HEK293T (cell line): ENCODE data around the gene FADS6.

Experiments used
- BHLHE40 ChIP-seq: fragments of 450-650 bp; IDR thresholded peaks from 2 replicates; pipeline ENCODE4 v1.6.1; 2016; ENCODE audit warnings: mild to moderate bottlenecking, moderate library complexity, borderline replicate concordance
- FOXA1 ChIP-seq: fragments of 450-650 bp; IDR thresholded peaks from 2 replicates; pipeline ENCODE4 v1.6.1; 2016; ENCODE audit warnings: mild to moderate bottlenecking
- FOXK2 ChIP-seq: fragments of 450-650 bp; IDR thresholded peaks from 2 replicates; pipeline ENCODE4 v1.6.1; 2016; ENCODE audit warnings: mild to moderate bottlenecking
- FOXM1 ChIP-seq: fragments of 450-650 bp; IDR thresholded peaks from 2 replicates; pipeline ENCODE4 v1.6.1; 2017; ENCODE audit warnings: mild to moderate bottlenecking, borderline replicate concordance
- SUZ12 ChIP-seq: fragments of 450-650 bp; IDR thresholded peaks from 2 replicates; pipeline ENCODE4 v1.6.1; 2016; ENCODE audit warnings: mild to moderate bottlenecking
- TARDBP ChIP-seq: fragments of 450-650 bp; IDR thresholded peaks from 2 replicates; pipeline ENCODE4 v1.6.1; 2016

DNA sequence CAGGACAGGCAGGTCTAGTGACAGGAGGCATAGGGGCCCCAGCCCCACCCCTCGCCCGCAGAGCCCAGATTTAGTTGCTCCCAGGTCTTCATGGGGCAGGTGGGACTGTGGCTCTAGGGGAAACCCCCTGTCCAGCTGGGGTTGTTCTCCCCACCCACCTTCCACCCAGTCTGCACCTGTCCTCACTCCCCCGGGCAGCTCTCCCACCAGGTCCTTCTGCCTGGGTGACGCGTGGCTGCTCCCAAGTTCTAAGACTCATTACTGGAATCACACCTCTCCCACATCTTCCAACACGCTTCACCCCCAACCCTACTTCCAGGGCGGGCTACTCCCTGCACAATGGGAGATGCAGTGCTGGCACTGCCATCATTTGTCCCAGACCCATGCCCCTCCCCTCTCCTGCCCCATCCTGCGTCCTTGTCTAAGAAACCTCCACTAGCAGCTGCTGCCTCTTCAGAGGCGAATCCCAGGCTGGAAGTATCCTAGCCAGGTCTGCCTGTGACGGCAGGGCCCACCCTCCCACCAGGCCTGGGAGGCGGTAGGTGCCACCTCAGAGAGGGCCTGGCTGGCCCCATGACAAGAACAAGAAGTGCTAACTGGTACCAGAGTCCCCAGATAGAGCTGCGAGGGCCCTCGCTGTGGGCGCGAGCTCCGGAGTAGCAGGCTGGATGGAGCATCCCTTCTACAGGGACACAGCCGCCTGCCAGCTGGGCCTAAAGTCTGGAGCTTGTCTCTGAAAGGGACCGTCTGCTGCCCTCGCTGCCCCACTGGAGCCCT, 56.6 kb downstream of the FADS6 start:
- TF ChIP-seq SUZ12, result no peak
- no peak for TF ChIP-seq BHLHE40
- TF ChIP-seq TARDBP, result no peak
- TF ChIP-seq FOXK2, result no peak
- no peak for TF ChIP-seq FOXA1
- TF ChIP-seq FOXM1, result no peak
